GM23338 (cell line): ENCODE results near the gene CUX1. TPM values are rescaled to one million over a fixed set of nuclear protein-coding genes. Genes with fewer than 3 reads are reported as not detected.
A peak's percentile ranks its signal among the peaks of the same experiment; 100 is the strongest.

Source experiments
- ATAC-seq: fragments of 200-7000 bp; cut with Tn5 transposase; 3 replicates; pipeline ENCODE4 v1.9.1; 2020
- DNase-seq: peaks from one replicate; pipeline ENCODE4 v3.0.0-alpha.2; 2015; ENCODE audit warnings: low spot score
- H2AFZ ChIP-seq: fragments of 200-600 bp; sonication (generic); 2 replicates; pipeline ENCODE4 v1.8.0; 2016; ENCODE audit warnings: antibody characterized with exemption, mild to moderate bottlenecking, moderate library complexity
- H3F3A ChIP-seq: fragments of 200-600 bp; sonication (generic); replicated peaks from 2 replicates; pipeline ENCODE4 v1.8.0; 2017; ENCODE audit warnings: antibody characterized with exemption, mixed run types, low read depth
- H3K27ac ChIP-seq: fragments of 200-600 bp; sonication (generic); 2 replicates; pipeline ENCODE4 v1.6.1; 2016; ENCODE audit warnings: low read depth
- H3K27me3 ChIP-seq: fragments of 200-600 bp; sonication (generic); 2 replicates; pipeline ENCODE4 v1.8.0; 2016; ENCODE audit warnings: mild to moderate bottlenecking, mixed run types, moderate library complexity; ENCODE audit not compliant: insufficient read depth
- H3K36me3 ChIP-seq: fragments of 200-600 bp; sonication (generic); 2 replicates; pipeline ENCODE4 v1.8.0; 2016; ENCODE audit warnings: mild to moderate bottlenecking; ENCODE audit not compliant: insufficient read depth
- H3K4me1 ChIP-seq: fragments of 200-600 bp; sonication (generic); 2 replicates; pipeline ENCODE4 v1.8.0; 2016; ENCODE audit warnings: mild to moderate bottlenecking, moderate library complexity; ENCODE audit not compliant: insufficient read depth
- H3K4me2 ChIP-seq: fragments of 200-600 bp; sonication (generic); 2 replicates; pipeline ENCODE4 v1.7.1; 2017; ENCODE audit warnings: mixed run types
- H3K4me3 ChIP-seq: fragments of 200-600 bp; sonication (generic); 2 replicates; pipeline ENCODE4 v1.6.1; 2016; ENCODE audit warnings: mixed run types
- H3K79me2 ChIP-seq: fragments of 200-600 bp; sonication (generic); replicated peaks from 2 replicates; pipeline ENCODE4 v1.8.0; 2017; ENCODE audit warnings: mild to moderate bottlenecking; ENCODE audit not compliant: insufficient read depth
- H3K9me2 ChIP-seq: fragments of 200-600 bp; sonication (generic); 2 replicates; pipeline ENCODE4 v1.8.0; 2017; ENCODE audit not compliant: insufficient read depth
- H4K20me1 ChIP-seq: fragments of 200-600 bp; sonication (generic); replicated peaks from 2 replicates; pipeline ENCODE4 v1.8.0; 2017; ENCODE audit warnings: mild to moderate bottlenecking; ENCODE audit not compliant: insufficient read depth
- H3K27ac Mint-ChIP-seq: 2 replicates; pipeline ENCODE4 v1.8.0; 2020; ENCODE audit warnings: inconsistent platforms, mild to moderate bottlenecking, moderate library complexity, mixed read lengths
- H3K27me3 Mint-ChIP-seq: 3 replicates; pipeline ENCODE4 v1.8.0; 2022; ENCODE audit warnings: low read depth, mild to moderate bottlenecking, moderate library complexity, mixed read lengths, inconsistent platforms; ENCODE audit not compliant: insufficient read depth, poor library complexity
- H3K36me3 Mint-ChIP-seq: 3 replicates; pipeline ENCODE4 v1.8.0; 2021; ENCODE audit warnings: low read depth, mild to moderate bottlenecking, inconsistent platforms, moderate library complexity, mixed read lengths
- H3K4me1 Mint-ChIP-seq: 3 replicates; pipeline ENCODE4 v1.8.0; 2020; ENCODE audit warnings: mild to moderate bottlenecking, inconsistent platforms, mixed read lengths
- H3K4me3 Mint-ChIP-seq: 3 replicates; pipeline ENCODE4 v1.8.0; 2021; ENCODE audit warnings: moderate library complexity, mild to moderate bottlenecking, inconsistent platforms, mixed read lengths
- H3K9me3 Mint-ChIP-seq: 3 replicates; pipeline ENCODE4 v1.8.0; 2020; ENCODE audit warnings: moderate library complexity, mild to moderate bottlenecking, inconsistent platforms, mixed read lengths
- CREB1 ChIP-seq: fragments of 250-450 bp; sonication (Bioruptor Pico); IDR thresholded peaks from 2 replicates; pipeline ENCODE4 v1.5.0; 2020; ENCODE audit warnings: low read depth, mild to moderate bottlenecking, moderate library complexity
- CTCF ChIP-seq, 2 experiments: fragments of 200-600 bp in 1 of 2; sonication (generic) in 1 of 2; conservative IDR thresholded peaks; 2 replicates each; pipeline versions ENCODE4 v1.5.1 to v1.6.1; 2016 to 2017; ENCODE audit warnings: antibody characterized with exemption in 2 of 2, low read depth in 2 of 2, mild to moderate bottlenecking in 2 of 2, moderate library complexity in 1 of 2
- EZH2 ChIP-seq: fragments of 200-600 bp; sonication (generic); IDR thresholded peaks from one replicate; pipeline ENCODE4 v1.8.0; 2017; ENCODE audit warnings: antibody characterized with exemption, mild to moderate bottlenecking, low read depth; ENCODE audit not compliant: unreplicated experiment
- EZH2phosphoT487 ChIP-seq: fragments of 200-600 bp; sonication (generic); IDR thresholded peaks from one replicate; pipeline ENCODE4 v1.8.1; 2018; ENCODE audit warnings: antibody characterized with exemption; ENCODE audit not compliant: unreplicated experiment
- JUNB ChIP-seq: IDR thresholded peaks from one replicate; pipeline ENCODE4 v1.6.1; 2016; ENCODE audit warnings: antibody characterized with exemption; ENCODE audit not compliant: unreplicated experiment
- POLR2AphosphoS5 ChIP-seq: IDR thresholded peaks from 2 replicates; pipeline ENCODE4 v1.6.1; 2016; ENCODE audit warnings: antibody characterized with exemption, low read depth
- REST ChIP-seq: IDR thresholded peaks from one replicate; pipeline ENCODE4 v1.6.1; 2018; ENCODE audit warnings: antibody characterized with exemption; ENCODE audit not compliant: unreplicated experiment
- STAT1 ChIP-seq: IDR thresholded peaks from one replicate; pipeline ENCODE4 v1.6.1; 2016; ENCODE audit warnings: antibody characterized with exemption; ENCODE audit not compliant: unreplicated experiment
- ZNF114 ChIP-seq: fragments of 250-450 bp; sonication (Bioruptor Pico); IDR thresholded peaks from 2 replicates; pipeline ENCODE4 v1.5.0; 2020; ENCODE audit warnings: mild to moderate bottlenecking, moderate library complexity
- ZNF331 ChIP-seq: fragments of 250-450 bp; sonication (Bioruptor Pico); IDR thresholded peaks from 2 replicates; pipeline ENCODE4 v1.5.0; 2020; ENCODE audit warnings: low read depth, mild to moderate bottlenecking, moderate library complexity
- polyA plus RNA-seq: library from polyadenylated mRNA; unstranded; fragments of >200 nt; fragmentation: Nextera tagmentation; extraction: Ambion mirVana; gene quantifications from 2 replicates; pipeline ENCODE4 v1.2.1, GENCODE V29; 2016
- total RNA-seq: library from RNA; depleted of rRNA; stranded (reverse); fragments of >200 nt; shearing (Covaris generic); gene quantifications from 2 replicates; pipeline ENCODE4 v1.2.3, GENCODE V29; 2014

Gene CUX1
- total and polyA plus RNA-seq, 2 experiments from 2014 or later: 49.9 to 64.0 TPM

- H3K9me3 Mint-ChIP-seq: peaks cover 5% of the 10 kb centered on the region; the same call in 1 of the 3 replicates
- Histone ChIP-seq H2AFZ (no peak overlapping the region), H3K27ac (peak overlapping the region; percentile 97), H3K4me1 (peaks cover 72% of the 10 kb centered on the region), H4K20me1 (no peaks in the 10 kb centered on the region), H3K79me2 (peaks cover 71% of the 10 kb centered on the region), H3K4me2 (peak overlapping the region; percentile 69), H3K9me2 (no peaks in the 10 kb centered on the region), H3F3A (peaks cover 9% of the 10 kb centered on the region), H3K4me3 (peak overlapping the region; percentile 34), H3K27me3 (no peaks in the 10 kb centered on the region), H3K36me3 (no peaks in the 10 kb centered on the region)
- peaks cover 71% of the 10 kb centered on the region for H3K4me1 Mint-ChIP-seq
- no peak for TF ChIP-seq EZH2
- no peak for TF ChIP-seq CTCF (conservative IDR thresholded peaks at IDR 0.05; ENCODE audit: low read depth in 2 of 2)
- TF ChIP-seq EZH2phosphoT487: no peak
- peak overlapping the region; percentile 95 for H3K27ac Mint-ChIP-seq
- ATAC-seq (no peak), DNase-seq (no peak)
- peak overlapping the region; percentile 63 for H3K4me3 Mint-ChIP-seq
- peaks cover 21% of the 10 kb centered on the region for H3K36me3 Mint-ChIP-seq
- H3K27me3 Mint-ChIP-seq: peaks cover 16% of the 10 kb centered on the region
Observed at GRCh38 chr7:101935521-101936141, 118.2 kb downstream of the CUX1 start.

- H3K27ac ChIP-seq: peak overlapping the region; percentile 97
- H3K36me3 ChIP-seq: no peaks in the 10 kb centered on the region
- H3K4me3 ChIP-seq: peak overlapping the region; percentile 48
- peaks cover 73% of the 10 kb centered on the region for H3K4me1 ChIP-seq
- Mint-ChIP-seq H3K4me3 (peak overlapping the region; percentile 63), H3K36me3 (peaks cover 16% of the 10 kb centered on the region), H3K9me3 (peaks cover 5% of the 10 kb centered on the region; the same call in 1 of the 3 replicates), H3K27ac (peak overlapping the region; percentile 95), H3K4me1 (peaks cover 74% of the 10 kb centered on the region), H3K27me3 (peaks cover 18% of the 10 kb centered on the region)
- no peaks in the 10 kb centered on the region for H3K27me3 ChIP-seq
- peak; percentile 78 for DNase-seq
- H2AFZ ChIP-seq: no peak overlapping the region
- H3K79me2 ChIP-seq: peaks cover 66% of the 10 kb centered on the region
- peaks cover 9% of the 10 kb centered on the region for H3F3A ChIP-seq
- peak overlapping the region; percentile 69 for H3K4me2 ChIP-seq
- H4K20me1 ChIP-seq: no peaks in the 10 kb centered on the region
- TF ChIP-seq CREB1: 0 out of 2 replicates have a peak, but pooled peaks have one; percentile 12
- TF ChIP-seq EZH2: no peak
- no peak for TF ChIP-seq POLR2AphosphoS5
- peak; percentile 28 for ATAC-seq
- no peaks in the 10 kb centered on the region for H3K9me2 ChIP-seq
Observed at GRCh38 chr7:101936223-101936610, 118.8 kb downstream of the CUX1 start.

- Mint-ChIP-seq H3K4me1 (peaks cover 75% of the 10 kb centered on the region), H3K9me3 (peaks cover 5% of the 10 kb centered on the region; the same call in 1 of the 3 replicates), H3K27ac (peak overlapping the region; percentile 95), H3K27me3 (peaks cover 18% of the 10 kb centered on the region), H3K36me3 (peaks cover 16% of the 10 kb centered on the region), H3K4me3 (peak overlapping the region; percentile 63)
- Histone ChIP-seq H4K20me1 (no peaks in the 10 kb centered on the region), H3K27ac (peak overlapping the region; percentile 97), H3K79me2 (peaks cover 66% of the 10 kb centered on the region), H3K4me1 (peaks cover 73% of the 10 kb centered on the region), H3K27me3 (no peaks in the 10 kb centered on the region), H3F3A (peaks cover 9% of the 10 kb centered on the region), H3K36me3 (no peaks in the 10 kb centered on the region), H3K9me2 (no peaks in the 10 kb centered on the region), H2AFZ (no peak overlapping the region), H3K4me3 (peak overlapping the region; percentile 48), H3K4me2 (peak overlapping the region; percentile 69)
- DNase-seq (peak; percentile 87), ATAC-seq (peak; percentile 69)
- no peak for TF ChIP-seq JUNB
- TF ChIP-seq STAT1: no peak
- TF ChIP-seq EZH2: no peak
- TF ChIP-seq CTCF (conservative IDR thresholded peaks at IDR 0.05; ENCODE audit: low read depth in 2 of 2): no peak
- TF ChIP-seq POLR2AphosphoS5: peak; percentile 41; the same call in 1 of the 2 replicates
- TF ChIP-seq ZNF331: no peak
- 0 out of 2 replicates have a peak, but pooled peaks have one; percentile 9 for TF ChIP-seq ZNF114 (CRISPR knock-in tag)
- TF ChIP-seq REST: no peak
Observed at GRCh38 chr7:101936611-101937231, 119.3 kb downstream of the CUX1 start.
